Activated T-cell treated with anti-CD3 and anti-CD28 coated beads, Interleukin-2, amount 50 U/mL, for 4 hours (primary cell): ENCODE data around the gene GPER1. TPM values are rescaled to one million over a fixed set of nuclear protein-coding genes. Genes with fewer than 3 reads are reported as not detected.
"Not testable (repeated sequence)": the region's sequence is repeated elsewhere in the genome, so short reads cannot be mapped to it uniquely, and the experiment has no call there.

Experiments
- ATAC-seq, 2 donors: fragments of 200-7000 bp; cut with Tn5 transposase; one replicate each; pipeline ENCODE4 v1.10.0; 2021
- DNase-seq: peaks from one replicate; pipeline ENCODE4 v3.0.0-alpha.2; 2020
- H3K27me3 Mint-ChIP-seq: one replicate; pipeline ENCODE4 v1.8.0; 2021; ENCODE audit warnings: low read depth, mixed read lengths
- H3K36me3 Mint-ChIP-seq: one replicate; pipeline ENCODE4 v1.8.0; 2022; ENCODE audit warnings: mixed read lengths; ENCODE audit not compliant: insufficient read depth
- H3K4me1 Mint-ChIP-seq: one replicate; pipeline ENCODE4 v1.8.0; 2021; ENCODE audit warnings: low read depth, mixed read lengths
- H3K4me3 Mint-ChIP-seq: one replicate; pipeline ENCODE4 v1.8.0; 2021; ENCODE audit warnings: mild to moderate bottlenecking, moderate library complexity, mixed read lengths
- H3K9me3 Mint-ChIP-seq: one replicate; pipeline ENCODE4 v1.8.0; 2021; ENCODE audit warnings: mixed read lengths
- total RNA-seq, 3 donors: library from RNA; stranded (reverse); gene quantifications; one replicate each; pipeline ENCODE4 v1.2.1, GENCODE V29; 2021

GPER1 gene
- total RNA-seq, 3 donors from 2014 or later: 0.08 to 0.11 (median 0.08) TPM

GRCh38 chr7:1071731-1072254 is 16.1 kb upstream of the GPER1 start:
- Mint-ChIP-seq H3K36me3 (no peaks in the 10 kb centered on the region), H3K9me3 (no peaks in the 10 kb centered on the region), H3K27me3 (no peaks in the 10 kb centered on the region), H3K4me3 (no peak overlapping the region), H3K4me1 (no peaks in the 10 kb centered on the region)
- ATAC-seq (no peak), DNase-seq (no peak)

- Mint-ChIP-seq H3K36me3 (no peaks in the 10 kb centered on the region), H3K4me1 (no peaks in the 10 kb centered on the region), H3K27me3 (no peaks in the 10 kb centered on the region), H3K4me3 (no peak overlapping the region), H3K9me3 (no peaks in the 10 kb centered on the region)
- DNase-seq (no peak), ATAC-seq (no peak)
Observed at GRCh38 chr7:1073142-1073977, 14.6 kb upstream of the GPER1 start.

- not testable (repeated sequence) for H3K27me3 Mint-ChIP-seq, H3K4me1 Mint-ChIP-seq, H3K36me3 Mint-ChIP-seq, H3K9me3 Mint-ChIP-seq, ATAC-seq, H3K4me3 Mint-ChIP-seq, DNase-seq
Observed at GRCh38 chr7:1074018-1074417, 13.9 kb upstream of the GPER1 start.

- ATAC-seq (no peak), DNase-seq (no peak)
- no peak overlapping the region for H3K4me3 Mint-ChIP-seq
- H3K9me3 Mint-ChIP-seq: no peaks in the 10 kb centered on the region
- no peaks in the 10 kb centered on the region for H3K36me3 Mint-ChIP-seq
- no peaks in the 10 kb centered on the region for H3K4me1 Mint-ChIP-seq
- H3K27me3 Mint-ChIP-seq: no peaks in the 10 kb centered on the region
Observed at GRCh38 chr7:1074593-1075431, 13.1 kb upstream of the GPER1 start.

- Mint-ChIP-seq H3K9me3 (no peaks in the 10 kb centered on the region), H3K27me3 (no peaks in the 10 kb centered on the region), H3K4me3 (no peak overlapping the region), H3K36me3 (no peaks in the 10 kb centered on the region), H3K4me1 (no peaks in the 10 kb centered on the region)
- ATAC-seq (no peak), DNase-seq (no peak)
Observed at GRCh38 chr7:1076184-1077072, 11.5 kb upstream of the GPER1 start.

- no peak for DNase-seq
- ATAC-seq: no peak
- no peaks in the 10 kb centered on the region for H3K9me3 Mint-ChIP-seq
- H3K36me3 Mint-ChIP-seq: no peaks in the 10 kb centered on the region
- H3K4me1 Mint-ChIP-seq: no peaks in the 10 kb centered on the region
- no peak overlapping the region for H3K4me3 Mint-ChIP-seq
- no peaks in the 10 kb centered on the region for H3K27me3 Mint-ChIP-seq
Observed at GRCh38 chr7:1078519-1078918, 9.4 kb upstream of the GPER1 start.

GRCh38 chr7:1078985-1079384 is 8.9 kb upstream of the GPER1 start:
- no peak for ATAC-seq
- no peaks in the 10 kb centered on the region for H3K36me3 Mint-ChIP-seq
- no peaks in the 10 kb centered on the region for H3K27me3 Mint-ChIP-seq
- no peak overlapping the region for H3K4me3 Mint-ChIP-seq
- no peaks in the 10 kb centered on the region for H3K4me1 Mint-ChIP-seq
- no peak for DNase-seq
- no peaks in the 10 kb centered on the region for H3K9me3 Mint-ChIP-seq

- ATAC-seq (no peak), DNase-seq (no peak)
- Mint-ChIP-seq H3K4me1 (no peaks in the 10 kb centered on the region), H3K4me3 (no peak overlapping the region), H3K36me3 (no peaks in the 10 kb centered on the region), H3K9me3 (no peaks in the 10 kb centered on the region), H3K27me3 (no peaks in the 10 kb centered on the region)
Observed at GRCh38 chr7:1079546-1079945, 8.4 kb upstream of the GPER1 start.

GRCh38 chr7:1080252-1080920 is 7.5 kb upstream of the GPER1 start:
- DNase-seq: no peak
- Mint-ChIP-seq H3K4me3 (no peak overlapping the region), H3K27me3 (no peaks in the 10 kb centered on the region), H3K36me3 (no peaks in the 10 kb centered on the region), H3K4me1 (no peaks in the 10 kb centered on the region), H3K9me3 (no peaks in the 10 kb centered on the region)
- no peak for ATAC-seq

GRCh38 chr7:1080921-1081255 is 7.0 kb upstream of the GPER1 start:
- no peaks in the 10 kb centered on the region for H3K9me3 Mint-ChIP-seq

GRCh38 chr7:1081336-1081735 is 6.6 kb upstream of the GPER1 start:
- Mint-ChIP-seq H3K4me3 (no peak overlapping the region), H3K27me3 (no peaks in the 10 kb centered on the region), H3K4me1 (no peaks in the 10 kb centered on the region), H3K9me3 (no peaks in the 10 kb centered on the region), H3K36me3 (no peaks in the 10 kb centered on the region)
- ATAC-seq: no peak
- DNase-seq: no peak

More at GRCh38 chr7:1080921-1081255, 7.0 kb upstream of the GPER1 start:
- DNase-seq (no peak), ATAC-seq (no peak)
- no peaks in the 10 kb centered on the region for H3K27me3 Mint-ChIP-seq
- H3K4me3 Mint-ChIP-seq: no peak overlapping the region
- H3K4me1 Mint-ChIP-seq: no peaks in the 10 kb centered on the region
- H3K36me3 Mint-ChIP-seq: no peaks in the 10 kb centered on the region

GRCh38 chr7:1081931-1082401 is 5.9 kb upstream of the GPER1 start:
- Mint-ChIP-seq H3K4me1 (peaks cover under 1% of the 10 kb centered on the region), H3K9me3 (no peaks in the 10 kb centered on the region), H3K27me3 (no peaks in the 10 kb centered on the region), H3K36me3 (no peaks in the 10 kb centered on the region), H3K4me3 (no peak overlapping the region)
- DNase-seq (no peak), ATAC-seq (no peak)

GRCh38 chr7:1083729-1084657 is 3.9 kb upstream of the GPER1 start:
- peaks cover 7% of the 10 kb centered on the region for H3K4me1 Mint-ChIP-seq
- no peak for ATAC-seq
- no peaks in the 10 kb centered on the region for H3K27me3 Mint-ChIP-seq
- H3K36me3 Mint-ChIP-seq: no peaks in the 10 kb centered on the region
- no peak for DNase-seq
- H3K9me3 Mint-ChIP-seq: no peaks in the 10 kb centered on the region
- no peak overlapping the region for H3K4me3 Mint-ChIP-seq
